K562 (cell line): ENCODE data around the gene RGS17. TPM values are rescaled to one million over a fixed set of nuclear protein-coding genes. Genes with fewer than 3 reads are reported as not detected.

Experiments
- ARNT ChIP-seq, 2 experiments: fragments of 450-650 bp; IDR thresholded peaks; 2 replicates each; pipeline ENCODE4 v1.6.1; 2016; ENCODE audit warnings: mild to moderate bottlenecking in 1 of 2
- CBX5 ChIP-seq: IDR thresholded peaks from 2 replicates; pipeline ENCODE4 v1.6.1; 2014; ENCODE audit warnings: low read depth, borderline replicate concordance
- CBX8 ChIP-seq: fragments of 200-600 bp; sonication (generic); IDR thresholded peaks from 2 replicates; pipeline ENCODE4 v1.6.1; 2012; ENCODE audit warnings: borderline replicate concordance, mixed run types, low read depth, mild to moderate bottlenecking, moderate library complexity, mixed read lengths, low read length, control low read depth, inconsistent platforms; ENCODE audit not compliant: poor library complexity, severe bottlenecking; ENCODE audit errors: extremely low read depth
- CREB1 ChIP-seq, 2 experiments: sonication (generic) in 1 of 2; formaldehyde crosslinking in 1 of 2; IDR thresholded peaks; 2 replicates each; pipeline versions ENCODE4 v1.6.1 to v1.8.0; 2012 to 2022; ENCODE audit warnings: inconsistent platforms in 1 of 2, mild to moderate bottlenecking in 1 of 2, missing genetic modification reagents in 1 of 2, moderate library complexity in 1 of 2
- DPF2 ChIP-seq: fragments of 450-650 bp; IDR thresholded peaks from 2 replicates; pipeline ENCODE4 v1.6.1; 2016
- FOS ChIP-seq: IDR thresholded peaks from 3 replicates; pipeline ENCODE4 v1.6.1; 2011; ENCODE audit not compliant: insufficient read length; ENCODE audit errors: extremely low read depth
- GTF2F1 ChIP-seq: IDR thresholded peaks from 2 replicates; pipeline ENCODE4 v1.6.1; 2011; ENCODE audit warnings: low read depth, low read length, improper control_type of control experiment
- NR2F6 ChIP-seq: fragments of 450-650 bp; formaldehyde crosslinking; IDR thresholded peaks from 2 replicates; pipeline ENCODE4 v1.4.0; 2020; ENCODE audit warnings: mild to moderate bottlenecking
- POLR2A ChIP-seq: fragments of 450-650 bp; conservative IDR thresholded peaks from 2 replicates; pipeline ENCODE4 v1.6.1; 2016
- REST ChIP-seq, 2 experiments: fragments of 450-650 bp; formaldehyde crosslinking in 1 of 2; IDR thresholded peaks; 2 replicates each; pipeline versions ENCODE4 v1.4.0 to v1.6.1; 2014 to 2020; ENCODE audit warnings: mild to moderate bottlenecking in 2 of 2, borderline replicate concordance in 1 of 2, low read depth in 1 of 2
- SIRT6 ChIP-seq: IDR thresholded peaks from one replicate; pipeline ENCODE4 v1.6.1; 2012; ENCODE audit warnings: low read depth, mild to moderate bottlenecking, control low read depth, inconsistent platforms, low read length, moderate library complexity
- TEAD1 ChIP-seq, 2 experiments: fragments of 450-650 bp in 1 of 2; sonication (generic) in 1 of 2; formaldehyde crosslinking; IDR thresholded peaks; 2 replicates each; pipeline versions ENCODE4 v1.4.0 to v1.8.0; 2020 to 2022; ENCODE audit warnings: mild to moderate bottlenecking in 2 of 2, missing genetic modification reagents in 1 of 2
- ZNF224 ChIP-seq: sonication (generic); formaldehyde crosslinking; IDR thresholded peaks from 2 replicates; pipeline ENCODE4 v1.8.0; 2022; ENCODE audit warnings: mild to moderate bottlenecking, missing genetic modification reagents
- ZNF445 ChIP-seq: fragments of 250-450 bp; sonication (Bioruptor Pico); IDR thresholded peaks from 2 replicates; pipeline ENCODE4 v1.4.0; 2020; ENCODE audit warnings: low read depth, mild to moderate bottlenecking, moderate library complexity
- ZNF76 ChIP-seq: fragments of 250-450 bp; sonication (Bioruptor Pico); IDR thresholded peaks from 2 replicates; pipeline ENCODE4 v1.4.0; 2020; ENCODE audit warnings: mild to moderate bottlenecking, moderate library complexity, borderline replicate concordance
- polyA plus RNA-seq, 8 experiments: library from polyadenylated mRNA; depleted of rRNA in 4 of 8; stranded (reverse) in 5 of 8; unstranded in 3 of 8; fragments of >200 nt; fragmentation: Nextera tagmentation in 2 of 8; fragmentation: Illumina TruSeq in 1 of 8; extraction: Ambion mirVana in 2 of 8; extraction: Trizol in 1 of 8; gene quantifications; 2 replicates each; pipeline versions ENCODE4 v1.2.1 to v1.2.3, GENCODE V29; 2011 to 2014; ENCODE audit warnings: inconsistent platforms in 1 of 8, missing spikeins in 1 of 8
- total RNA-seq, 7 experiments: library from RNA; depleted of rRNA in 6 of 7; stranded (reverse); fragments of >200 nt in 6 of 7; fragmentation: Illumina TruSeq in 2 of 7; extraction: Trizol in 2 of 7; gene quantifications; 2 replicates each; pipeline versions ENCODE4 v1.2.1 to v1.2.3, GENCODE V29; 2011 to 2021; ENCODE audit warnings: low replicate concordance in 1 of 7
- TF ChIP-seq, protein P1 (sequence below): sonication (generic); formaldehyde crosslinking; IDR thresholded peaks from 2 replicates; pipeline ENCODE4 v1.8.0; 2022; ENCODE audit warnings: mild to moderate bottlenecking, missing genetic modification reagents
- TF ChIP-seq, protein P2 (sequence below): sonication (generic); formaldehyde crosslinking; IDR thresholded peaks from 2 replicates; pipeline ENCODE4 v1.5.0; 2020; ENCODE audit warnings: missing genetic modification reagents

RGS17 gene
- total and polyA plus RNA-seq, 9 of the 15 experiments (the other 6 are each of a cell fraction or from before 2014, with no cell fraction given): 0.01 to 0.14 (median 0.08) TPM; not detected in 6

- TF ChIP-seq ZNF224 (CRISPR knock-in tag): no peak
- peak; percentile 48; the same call in 1 of the 2 replicates for TF ChIP-seq CREB1 (IDR thresholded peaks at IDR 0.05)
- TF ChIP-seq CREB1 (CRISPR knock-in tag; IDR thresholded peaks at IDR 0.05): no peak
- TF ChIP-seq REST (IDR thresholded peaks at IDR 0.05; ENCODE audit: borderline replicate concordance): peak; percentile 58
- TF ChIP-seq REST (CRISPR knock-in tag; IDR thresholded peaks at IDR 0.05; ENCODE audit: low read depth): 0 out of 2 replicates have a peak, but pooled peaks have one; percentile 34
- no peak for TF ChIP-seq TEAD1 (CRISPR knock-in tag; IDR thresholded peaks at IDR 0.05)
- TF ChIP-seq POLR2A: peak; percentile 85
- TF ChIP-seq, protein P1, sequence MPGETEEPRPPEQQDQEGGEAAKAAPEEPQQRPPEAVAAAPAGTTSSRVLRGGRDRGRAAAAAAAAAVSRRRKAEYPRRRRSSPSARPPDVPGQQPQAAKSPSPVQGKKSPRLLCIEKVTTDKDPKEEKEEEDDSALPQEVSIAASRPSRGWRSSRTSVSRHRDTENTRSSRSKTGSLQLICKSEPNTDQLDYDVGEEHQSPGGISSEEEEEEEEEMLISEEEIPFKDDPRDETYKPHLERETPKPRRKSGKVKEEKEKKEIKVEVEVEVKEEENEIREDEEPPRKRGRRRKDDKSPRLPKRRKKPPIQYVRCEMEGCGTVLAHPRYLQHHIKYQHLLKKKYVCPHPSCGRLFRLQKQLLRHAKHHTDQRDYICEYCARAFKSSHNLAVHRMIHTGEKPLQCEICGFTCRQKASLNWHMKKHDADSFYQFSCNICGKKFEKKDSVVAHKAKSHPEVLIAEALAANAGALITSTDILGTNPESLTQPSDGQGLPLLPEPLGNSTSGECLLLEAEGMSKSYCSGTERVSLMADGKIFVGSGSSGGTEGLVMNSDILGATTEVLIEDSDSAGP (CRISPR knock-in tag): peak; percentile 81
- TF ChIP-seq DPF2: peak; percentile 86
- TF ChIP-seq ZNF445 (CRISPR knock-in tag): no peak
- TF ChIP-seq FOS: no peak
- TF ChIP-seq NR2F6: no peak
- no peak for TF ChIP-seq GTF2F1
- peak in 1 of 2 experiments; percentile 47; a peak in 1 of 4 replicates for TF ChIP-seq ARNT (IDR thresholded peaks at IDR 0.05)
- TF ChIP-seq ZNF76: no peak
- TF ChIP-seq SIRT6: no peak
- no peak for TF ChIP-seq CBX5
- no peak for TF ChIP-seq CBX8
- TF ChIP-seq, protein P2, sequence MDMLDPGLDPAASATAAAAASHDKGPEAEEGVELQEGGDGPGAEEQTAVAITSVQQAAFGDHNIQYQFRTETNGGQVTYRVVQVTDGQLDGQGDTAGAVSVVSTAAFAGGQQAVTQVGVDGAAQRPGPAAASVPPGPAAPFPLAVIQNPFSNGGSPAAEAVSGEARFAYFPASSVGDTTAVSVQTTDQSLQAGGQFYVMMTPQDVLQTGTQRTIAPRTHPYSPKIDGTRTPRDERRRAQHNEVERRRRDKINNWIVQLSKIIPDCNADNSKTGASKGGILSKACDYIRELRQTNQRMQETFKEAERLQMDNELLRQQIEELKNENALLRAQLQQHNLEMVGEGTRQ (CRISPR knock-in tag): no peak
Observed at GRCh38 chr6:152983637-152984512, 147.2 kb downstream of the RGS17 start (continued).
